Caco-2 (cell line): Measurements from ENCODE around the gene ZDHHC14. TPM values are rescaled to one million over a fixed set of nuclear protein-coding genes. Genes with fewer than 3 reads are reported as not detected.

Source experiments
- BruUV-seq: library from RNA; stranded (reverse); fragments of 400-500 nt; replicated peaks from 2 replicates; lab custom pipeline; 2021; lab: Mats Ljungman, UMichigan
- CTCF ChIA-PET: fragments of 300-600 bp; sonication (Branson Sonifier 250); formaldehyde crosslinking; loops from one replicate; lab custom pipeline; 2022; ENCODE audit warnings: antibody characterized with exemption; lab: Charles Lee
- POLR2A ChIA-PET: fragments of 300-600 bp; sonication (Branson Sonifier 250); formaldehyde crosslinking; loops from one replicate; lab custom pipeline; 2022; ENCODE audit warnings: antibody characterized with exemption; lab: Charles Lee
- DNase-seq, 2 experiments: peaks; one replicate each; pipeline versions ENCODE4 v3.0.0 to v3.0.0-alpha.2; 2020 to 2022
- H3K27me3 ChIP-seq: replicated peaks from 2 replicates; pipeline ENCODE4 v1.6.0; 2011; ENCODE audit warnings: low read length; ENCODE audit not compliant: control insufficient read depth, insufficient read depth
- H3K36me3 ChIP-seq: 2 replicates; pipeline ENCODE4 v1.5.1; 2011; ENCODE audit warnings: low read length; ENCODE audit not compliant: control insufficient read depth, insufficient read depth
- H3K4me1 ChIP-seq: fragments of 250-450 bp; sonication (Bioruptor Pico); 2 replicates; pipeline ENCODE4 v1.5.1; 2020; ENCODE audit warnings: mild to moderate bottlenecking
- H3K4me3 ChIP-seq: 2 replicates; pipeline ENCODE4 v1.5.1; 2011; ENCODE audit warnings: low read depth, mild to moderate bottlenecking, control low read depth, low read length
- H3K9me3 ChIP-seq: fragments of 250-450 bp; sonication (Bioruptor Pico); 2 replicates; pipeline ENCODE4 v1.5.1; 2020; ENCODE audit warnings: mild to moderate bottlenecking, moderate library complexity
- H3K27ac Mint-ChIP-seq: one replicate; pipeline ENCODE4 v1.8.0; 2022; ENCODE audit warnings: mixed read lengths; ENCODE audit not compliant: unreplicated experiment
- H3K27me3 Mint-ChIP-seq: one replicate; pipeline ENCODE4 v1.8.0; 2022; ENCODE audit warnings: mixed read lengths; ENCODE audit not compliant: insufficient read depth, unreplicated experiment
- H3K36me3 Mint-ChIP-seq: one replicate; pipeline ENCODE4 v1.8.0; 2022; ENCODE audit warnings: mild to moderate bottlenecking, mixed read lengths; ENCODE audit not compliant: insufficient read depth, unreplicated experiment
- H3K4me1 Mint-ChIP-seq: one replicate; pipeline ENCODE4 v1.8.0; 2022; ENCODE audit warnings: low read depth, mixed read lengths; ENCODE audit not compliant: unreplicated experiment
- H3K4me3 Mint-ChIP-seq: one replicate; pipeline ENCODE4 v1.8.0; 2022; ENCODE audit warnings: mild to moderate bottlenecking, moderate library complexity, mixed read lengths; ENCODE audit not compliant: unreplicated experiment
- H3K9me3 Mint-ChIP-seq: one replicate; pipeline ENCODE4 v1.8.0; 2022; ENCODE audit warnings: mixed read lengths; ENCODE audit not compliant: unreplicated experiment
- CTCF ChIP-seq, 2 experiments: fragments of 200-600 bp in 1 of 2; IDR thresholded peaks; 1 replicate in 1 of 2; 2 replicates in 1 of 2; pipeline versions ENCODE4 v1.5.1 to v1.8.0; 2011 to 2022; ENCODE audit warnings: antibody characterized with exemption in 1 of 2, control low read depth in 1 of 2, inconsistent platforms in 1 of 2, low read depth in 1 of 2, low read length in 1 of 2, mild to moderate bottlenecking in 1 of 2, moderate library complexity in 1 of 2; ENCODE audit not compliant: insufficient read depth in 1 of 2, severe bottlenecking in 1 of 2, unreplicated experiment in 1 of 2
- intact Hi-C: fragments of 100-400 bp; cut with micrococcal nuclease; formaldehyde crosslinking; loops from one replicate; pipeline ENCODE4 v1.10.0; 2022; ENCODE audit not compliant: unreplicated experiment
- total RNA-seq: library from RNA; stranded (reverse); gene quantifications from 2 replicates; pipeline ENCODE4 v1.2.3, GENCODE V29; 2022

The ZDHHC14 gene
- total RNA-seq, 1 experiment from 2014 or later, result 22.1 TPM

GRCh38 chr6:157364705-157365104 is 16.3 kb upstream of the ZDHHC14 start:
- H3K4me3 Mint-ChIP-seq, result no peak overlapping the region
- Histone ChIP-seq H3K4me3 (no peak overlapping the region), H3K9me3 (no peaks in the 10 kb centered on the region), H3K36me3 (no peaks in the 10 kb centered on the region), H3K27me3 (no peaks in the 10 kb centered on the region), H3K4me1 (no peaks in the 10 kb centered on the region)
- CTCF ChIA-PET, result no interaction called here
- no peak overlapping the region for H3K27ac Mint-ChIP-seq
- intact Hi-C loops, result no loop called here
- no peak for TF ChIP-seq CTCF (IDR thresholded peaks at IDR 0.05; ENCODE audit: insufficient read depth in 1 of 2, low read depth in 1 of 2, low read length in 1 of 2, severe bottlenecking in 1 of 2, unreplicated experiment in 1 of 2)
- DNase-seq, result no peak
- H3K4me1 Mint-ChIP-seq, result no peaks in the 10 kb centered on the region
- no TSS peak for BruUV-seq
- H3K36me3 Mint-ChIP-seq, result no peaks in the 10 kb centered on the region
- no peaks in the 10 kb centered on the region for H3K9me3 Mint-ChIP-seq
- H3K27me3 Mint-ChIP-seq, result no peaks in the 10 kb centered on the region
- POLR2A ChIA-PET, result no interaction called here

- no peaks in the 10 kb centered on the region for H3K36me3 Mint-ChIP-seq
- ChIA-PET POLR2A (no interaction called here), CTCF (no interaction called here)
- no peak for DNase-seq
- no peak overlapping the region for H3K27ac Mint-ChIP-seq
- no peaks in the 10 kb centered on the region for H3K9me3 Mint-ChIP-seq
- Histone ChIP-seq H3K36me3 (no peaks in the 10 kb centered on the region), H3K4me1 (no peaks in the 10 kb centered on the region), H3K9me3 (no peaks in the 10 kb centered on the region), H3K27me3 (no peaks in the 10 kb centered on the region), H3K4me3 (no peak overlapping the region)
- H3K4me1 Mint-ChIP-seq, result no peaks in the 10 kb centered on the region
- no peak overlapping the region for H3K4me3 Mint-ChIP-seq
- BruUV-seq, result no TSS peak
- intact Hi-C loops, result no loop called here
- no peak for TF ChIP-seq CTCF (IDR thresholded peaks at IDR 0.05; ENCODE audit: insufficient read depth in 1 of 2, low read depth in 1 of 2, low read length in 1 of 2, severe bottlenecking in 1 of 2, unreplicated experiment in 1 of 2)
- H3K27me3 Mint-ChIP-seq, result no peaks in the 10 kb centered on the region
Observed at GRCh38 chr6:157366648-157367047, 14.3 kb upstream of the ZDHHC14 start.

- no peaks in the 10 kb centered on the region for H3K4me1 Mint-ChIP-seq
- no peak for TF ChIP-seq CTCF (IDR thresholded peaks at IDR 0.05; ENCODE audit: insufficient read depth in 1 of 2, low read depth in 1 of 2, low read length in 1 of 2, severe bottlenecking in 1 of 2, unreplicated experiment in 1 of 2)
Observed at GRCh38 chr6:157368359-157369049, 12.5 kb upstream of the ZDHHC14 start.

More at GRCh38 chr6:157368359-157369049, 12.5 kb upstream of the ZDHHC14 start:
- CTCF ChIA-PET, result no interaction called here
- Mint-ChIP-seq H3K4me3 (no peak overlapping the region), H3K36me3 (no peaks in the 10 kb centered on the region), H3K27ac (no peak overlapping the region), H3K9me3 (no peaks in the 10 kb centered on the region), H3K27me3 (no peaks in the 10 kb centered on the region)
- BruUV-seq, result no TSS peak
- DNase-seq, result no peak
- POLR2A ChIA-PET, result no interaction called here
- Histone ChIP-seq H3K27me3 (no peaks in the 10 kb centered on the region), H3K4me1 (no peaks in the 10 kb centered on the region), H3K36me3 (no peaks in the 10 kb centered on the region), H3K9me3 (no peaks in the 10 kb centered on the region), H3K4me3 (no peak overlapping the region)
- intact Hi-C loops, result no loop called here
